Suppressor macrophage treated with lipopolysaccharide for 4 hours (primary cell): ENCODE measurements around the gene TRIM16.
"Not testable (repeated sequence)": the region's sequence is repeated elsewhere in the genome, so short reads cannot be mapped to it uniquely, and the experiment has no call there.

ENCODE experiments used
- DNase-seq: peaks from one replicate; pipeline ENCODE4 v3.0.0-alpha.2; 2020

Gene TRIM16

DNA sequence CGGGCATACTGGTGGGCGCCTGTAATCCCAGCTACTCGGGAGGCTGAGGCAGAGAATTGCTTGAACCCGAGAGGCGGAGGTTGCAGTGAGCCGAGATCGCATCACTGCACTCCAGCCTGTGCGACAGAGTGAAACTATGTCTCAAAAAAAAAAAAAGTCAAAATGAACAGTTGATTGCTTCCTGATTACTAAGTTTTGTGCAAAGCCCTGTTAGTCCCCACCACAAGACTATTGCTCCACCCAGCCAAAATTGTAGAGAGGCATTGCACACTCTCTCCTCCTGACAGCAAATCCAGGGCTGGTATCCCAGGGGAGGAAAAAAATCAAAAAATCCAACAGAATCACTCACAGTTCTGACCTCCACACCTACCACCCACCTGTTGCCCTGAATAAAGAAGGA is 91.2 kb downstream of the TRIM16 start:
- DNase-seq, result not testable (repeated sequence)

- not testable (repeated sequence) for DNase-seq
Measured at GRCh38 chr17:15591986-15592385, 92.1 kb downstream of the TRIM16 start.

DNA sequence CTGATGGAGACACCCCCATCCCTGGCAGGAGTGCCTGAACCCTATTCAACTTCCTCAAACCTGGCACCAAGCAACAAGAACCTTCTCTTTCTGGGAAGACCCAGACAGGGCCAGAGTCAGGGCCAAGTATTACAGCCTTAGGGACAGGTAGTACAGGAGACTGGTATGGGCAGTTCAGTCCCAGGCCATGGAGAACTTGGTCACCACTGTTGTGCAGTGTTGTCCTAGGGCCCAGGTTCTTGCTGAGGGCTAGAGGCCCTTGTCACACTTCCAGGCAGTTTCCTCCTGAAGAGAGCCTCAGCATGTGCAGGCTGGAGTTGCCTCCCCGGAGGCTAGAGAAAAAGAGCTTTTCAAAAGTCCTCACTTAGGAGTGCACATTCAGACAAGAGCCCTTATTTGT is 93.3 kb downstream of the TRIM16 start:
- DNase-seq, result not testable (repeated sequence)

DNA sequence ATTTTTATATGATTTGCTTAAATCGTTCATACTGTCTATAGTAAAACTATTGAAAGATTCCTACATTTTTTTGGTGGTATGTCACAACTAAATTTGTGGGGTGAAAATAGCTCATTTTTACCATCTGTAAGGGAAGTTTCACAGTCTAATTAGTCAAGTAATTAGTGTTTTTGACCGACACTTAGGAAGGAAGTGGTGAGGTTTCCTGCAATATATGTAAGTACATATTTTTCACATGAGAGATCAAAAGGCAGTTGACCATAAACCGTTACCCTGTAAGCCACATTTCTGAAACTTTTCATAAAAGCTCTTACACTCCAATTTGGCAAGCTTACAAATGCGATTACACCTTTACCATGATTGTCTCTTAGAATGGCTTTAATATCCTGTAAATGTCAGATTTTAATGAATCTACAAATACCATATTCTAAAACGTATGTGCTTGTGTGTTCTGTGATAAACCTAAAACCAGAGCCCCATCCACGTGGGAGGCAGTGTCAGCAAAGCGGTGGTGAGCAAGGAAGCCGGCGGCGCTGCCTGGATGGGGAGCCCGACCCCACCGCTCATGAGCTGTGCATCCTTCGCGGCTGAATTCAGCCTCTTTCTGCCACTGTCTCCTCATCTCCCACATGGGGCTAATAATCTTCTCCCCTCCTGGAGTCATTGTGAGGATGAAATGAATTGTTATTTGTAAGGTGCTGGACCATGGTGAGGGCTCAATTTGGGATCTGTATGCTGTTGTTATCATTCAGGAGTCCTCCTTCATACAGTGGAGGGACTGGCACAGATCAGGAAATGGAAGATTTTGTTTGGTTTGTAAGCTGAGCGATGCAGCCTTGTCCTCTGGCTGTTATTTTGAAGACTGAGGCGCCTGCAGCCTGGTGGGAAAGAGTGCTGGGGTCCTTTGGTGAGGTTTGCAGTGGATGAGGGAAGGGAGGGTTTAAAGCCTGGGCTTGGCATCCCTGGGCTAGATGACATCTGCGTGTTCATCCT is 94.3 kb downstream of the TRIM16 start:
- not testable (repeated sequence) for DNase-seq

GRCh38 chr17:15588017-15588416 is 96.1 kb downstream of the TRIM16 start:
- not testable (repeated sequence) for DNase-seq

- not testable (repeated sequence) for DNase-seq
Measured at GRCh38 chr17:15583313-15583712, 100.8 kb downstream of the TRIM16 start.

DNA sequence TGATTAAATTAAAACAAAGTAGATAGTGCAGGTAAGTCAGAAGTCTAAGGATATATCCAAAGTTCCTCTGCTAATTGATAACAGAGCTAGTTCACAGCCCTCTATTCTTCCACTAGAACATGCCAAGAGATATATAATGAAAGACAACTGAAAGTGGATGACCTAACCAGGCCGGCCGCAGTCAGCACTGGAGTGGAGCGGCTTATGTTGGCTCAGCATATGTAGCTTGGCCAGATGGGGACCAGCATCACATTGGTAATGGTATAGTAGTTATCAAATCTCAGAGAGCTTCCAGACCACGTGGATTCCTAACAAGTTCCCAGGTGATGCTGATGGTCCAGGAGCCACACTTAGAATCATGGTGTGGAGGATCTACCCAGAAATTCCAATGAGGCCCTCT is 102.6 kb downstream of the TRIM16 start:
- not testable (repeated sequence) for DNase-seq
